Peyer's patch (tissue), 4 donors: ENCODE results near the gene RPA3.

Experiments used
- CTCF ChIP-seq, 6 experiments: fragments of 450-650 bp in 4 of 6; fragments of 200-600 bp in 2 of 6; sonication (generic) in 1 of 6; IDR thresholded peaks; one replicate each; pipeline ENCODE4 v1.5.1; 2017 to 2019; ENCODE audit warnings: antibody characterized with exemption in 6 of 6, mild to moderate bottlenecking in 3 of 6, moderate library complexity in 1 of 6
- POLR2A ChIP-seq, 2 donors: fragments of 450-650 bp; IDR thresholded peaks; one replicate each; pipeline ENCODE4 v1.5.1; 2017; ENCODE audit warnings: antibody characterized with exemption in 2 of 2, mild to moderate bottlenecking in 2 of 2, moderate library complexity in 2 of 2

GRCh38 chr7:7647495-7648036 lies 70.8 kb downstream of the RPA3 start:
- TF ChIP-seq CTCF (IDR thresholded peaks at IDR 0.05) (no peak), POLR2A (IDR thresholded peaks at IDR 0.05) (no peak)
